Neural cell (in vitro differentiated cells): ENCODE measurements around the gene NLRC5. TPM values are rescaled to one million over a fixed set of nuclear protein-coding genes. Genes with fewer than 3 reads are reported as not detected.

ENCODE experiments used
- H2AFZ ChIP-seq: fragments of 200-600, 300-800 bp; sonication (generic), shearing (Covaris generic); 2 replicates; pipeline ENCODE4 v1.6.0; 2014; ENCODE audit warnings: low read depth, mild to moderate bottlenecking, antibody characterized with exemption, low read length, moderate library complexity
- H3F3A ChIP-seq: fragments of 200-600 bp; shearing (Covaris generic); 2 replicates; pipeline ENCODE4 v1.6.1; 2016; ENCODE audit warnings: mild to moderate bottlenecking, moderate library complexity, mixed read lengths, antibody characterized with exemption, low read length; ENCODE audit not compliant: insufficient read depth, poor library complexity, severe bottlenecking
- H3K27ac ChIP-seq: fragments of 200-600, 300-800 bp; sonication (generic), shearing (Covaris generic); 2 replicates; pipeline ENCODE4 v1.5.1; 2014; ENCODE audit warnings: mild to moderate bottlenecking, low read length, moderate library complexity
- H3K27me3 ChIP-seq: fragments of 300-800, 200-600 bp; sonication (generic), shearing (Covaris generic); 2 replicates; pipeline ENCODE4 v1.6.0; 2014; ENCODE audit warnings: mild to moderate bottlenecking, low read depth, low read length, moderate library complexity; ENCODE audit not compliant: insufficient read depth
- H3K36me3 ChIP-seq: fragments of 300-800, 200-600 bp; sonication (generic), shearing (Covaris generic); 2 replicates; pipeline ENCODE4 v1.5.1; 2014; ENCODE audit warnings: mild to moderate bottlenecking, antibody characterized with exemption, low read length, moderate library complexity; ENCODE audit not compliant: insufficient read depth
- H3K4me2 ChIP-seq: fragments of 300-800, 200-600 bp; sonication (generic), shearing (Covaris generic); 2 replicates; pipeline ENCODE4 v1.6.0; 2014; ENCODE audit warnings: mild to moderate bottlenecking, low read length
- H3K4me3 ChIP-seq: fragments of 300-800, 200-600 bp; sonication (generic), shearing (Covaris generic); 2 replicates; pipeline ENCODE4 v1.5.1; 2014; ENCODE audit warnings: mild to moderate bottlenecking, low read length, moderate library complexity
- H3K79me2 ChIP-seq: fragments of 200-600 bp; shearing (Covaris generic); replicated peaks from 2 replicates; pipeline ENCODE4 v1.6.0; 2014; ENCODE audit warnings: mild to moderate bottlenecking, low read length, moderate library complexity; ENCODE audit not compliant: insufficient read depth
- H3K9ac ChIP-seq: fragments of 300-800, 200-600 bp; sonication (generic), shearing (Covaris generic); 2 replicates; pipeline ENCODE4 v1.6.1; 2016; ENCODE audit warnings: mild to moderate bottlenecking, low read length, mixed read lengths
- H3K9me2 ChIP-seq: fragments of 200-600 bp; shearing (Covaris generic); 2 replicates; pipeline ENCODE4 v1.6.1; 2016; ENCODE audit warnings: mild to moderate bottlenecking, low read length, mixed read lengths; ENCODE audit not compliant: insufficient read depth
- H3K9me3 ChIP-seq: fragments of 200-600, 300-800 bp; sonication (generic), shearing (Covaris generic); 2 replicates; pipeline ENCODE4 v1.6.1; 2016; ENCODE audit warnings: mild to moderate bottlenecking, mixed run types, low read length, moderate library complexity, mixed read lengths
- H4K20me1 ChIP-seq: fragments of 200-600 bp; shearing (Covaris generic); 2 replicates; pipeline ENCODE4 v1.6.1; 2016; ENCODE audit warnings: mild to moderate bottlenecking, mixed run types; ENCODE audit not compliant: insufficient read depth
- CTCF ChIP-seq: fragments of 450-650 bp; IDR thresholded peaks from 2 replicates; pipeline ENCODE4 v1.5.1; 2014; ENCODE audit warnings: antibody characterized with exemption, mild to moderate bottlenecking, moderate library complexity; ENCODE audit not compliant: poor library complexity, severe bottlenecking
- EP300 ChIP-seq: fragments of 450-650 bp; conservative IDR thresholded peaks from 2 replicates; pipeline ENCODE4 v1.6.1; 2014; ENCODE audit warnings: antibody characterized with exemption, mild to moderate bottlenecking, moderate library complexity; ENCODE audit not compliant: poor library complexity, severe bottlenecking
- EZH2 ChIP-seq: fragments of 200-600, 300-800 bp; shearing (Covaris generic), sonication (generic); IDR thresholded peaks from 2 replicates; pipeline ENCODE4 v1.6.1; 2014; ENCODE audit warnings: antibody characterized with exemption, low read length, borderline replicate concordance, mild to moderate bottlenecking; ENCODE audit not compliant: insufficient read depth, poor library complexity, severe bottlenecking
- MXI1 ChIP-seq: fragments of 450-650 bp; conservative IDR thresholded peaks from 2 replicates; pipeline ENCODE4 v1.6.1; 2014; ENCODE audit warnings: antibody characterized with exemption, mild to moderate bottlenecking; ENCODE audit not compliant: poor library complexity, severe bottlenecking
- POLR2AphosphoS5 ChIP-seq: IDR thresholded peaks from 2 replicates; pipeline ENCODE4 v1.6.1; 2012
- RAD21 ChIP-seq: fragments of 450-650 bp; conservative IDR thresholded peaks from 2 replicates; pipeline ENCODE4 v1.6.1; 2014; ENCODE audit warnings: antibody characterized with exemption, mild to moderate bottlenecking, moderate library complexity
- REST ChIP-seq: IDR thresholded peaks from 2 replicates; pipeline ENCODE4 v1.6.1; 2012; ENCODE audit warnings: borderline replicate concordance
- SMC3 ChIP-seq: fragments of 450-650 bp; conservative IDR thresholded peaks from 2 replicates; pipeline ENCODE4 v1.6.1; 2014; ENCODE audit warnings: antibody characterized with exemption, mild to moderate bottlenecking, moderate library complexity; ENCODE audit not compliant: poor library complexity
- TAF1 ChIP-seq: IDR thresholded peaks from 2 replicates; pipeline ENCODE4 v1.6.1; 2012; ENCODE audit warnings: low read depth
- polyA plus RNA-seq: library from polyadenylated mRNA; depleted of rRNA; stranded (reverse); fragments of >200 nt; gene quantifications from 2 replicates; pipeline ENCODE4 v1.2.3, GENCODE V29; 2014

NLRC5 gene
- polyA plus RNA-seq, 1 donor from 2014 or later = not detected

DNA sequence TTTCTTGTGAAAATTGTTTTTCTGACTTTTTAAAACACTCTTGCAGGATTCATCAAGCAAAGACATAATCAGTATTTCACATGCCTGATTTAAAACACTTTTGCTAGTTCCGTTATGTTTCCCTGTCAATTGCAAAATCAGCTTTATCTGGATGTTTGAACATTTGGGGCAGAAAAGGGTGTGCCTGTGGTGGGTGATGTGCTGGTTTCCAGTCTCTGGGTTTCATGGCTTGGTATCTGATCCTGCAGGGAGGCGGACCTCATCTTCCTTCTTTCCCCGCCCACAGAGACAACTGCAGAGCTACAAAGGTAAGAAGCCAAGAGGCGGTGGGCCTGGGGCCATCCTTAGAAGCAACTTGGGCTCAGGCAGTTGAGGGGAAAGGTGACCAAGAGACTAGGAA, 41.8 kb downstream of the NLRC5 start:
- no peak overlapping the region for H3K4me2 ChIP-seq
- H3K27me3 ChIP-seq = no peaks in the 10 kb centered on the region
- H2AFZ ChIP-seq = no peak overlapping the region
- no peak overlapping the region for H3K27ac ChIP-seq
- H4K20me1 ChIP-seq = no peaks in the 10 kb centered on the region
- no peaks in the 10 kb centered on the region for H3K9me2 ChIP-seq
- H3K4me3 ChIP-seq = no peak overlapping the region
- H3F3A ChIP-seq = no peaks in the 10 kb centered on the region
- no peak for TF ChIP-seq CTCF
- TF ChIP-seq TAF1 = no peak
- TF ChIP-seq REST = no peak
- no peak for TF ChIP-seq EZH2
- TF ChIP-seq MXI1 = no peak
- TF ChIP-seq RAD21 = no peak
- no peak for TF ChIP-seq POLR2AphosphoS5
- no peak for TF ChIP-seq SMC3
- TF ChIP-seq EP300 = no peak
- H3K9me3 ChIP-seq = no peaks in the 10 kb centered on the region
- H3K9ac ChIP-seq = no peak overlapping the region
- H3K79me2 ChIP-seq = no peaks in the 10 kb centered on the region
- no peaks in the 10 kb centered on the region for H3K36me3 ChIP-seq

DNA sequence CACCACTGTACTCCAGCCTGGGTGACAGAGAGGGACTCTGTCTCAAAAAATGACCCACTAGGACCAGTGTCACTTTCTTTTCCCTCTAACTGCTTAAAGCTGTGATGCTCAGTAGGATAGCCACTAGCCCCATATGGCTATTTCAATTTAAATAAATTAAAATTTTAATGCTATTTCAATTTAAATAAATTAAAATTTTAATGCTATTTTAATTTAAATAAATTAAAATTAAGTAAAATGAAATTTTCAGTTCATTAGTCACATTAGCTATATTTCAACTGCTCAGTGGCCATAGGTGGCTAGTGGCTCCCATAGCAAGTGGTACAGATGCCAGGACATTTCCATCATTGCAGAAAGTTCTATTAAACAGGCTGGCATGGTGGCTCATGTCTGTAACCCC, 43.0 kb downstream of the NLRC5 start:
- Histone ChIP-seq H3K27me3 (no peaks in the 10 kb centered on the region), H2AFZ (no peak overlapping the region), H4K20me1 (no peaks in the 10 kb centered on the region), H3K9me3 (no peaks in the 10 kb centered on the region), H3K36me3 (no peaks in the 10 kb centered on the region), H3K27ac (no peak overlapping the region), H3K79me2 (no peaks in the 10 kb centered on the region), H3K9me2 (no peaks in the 10 kb centered on the region), H3K4me2 (no peak overlapping the region), H3K4me3 (no peak overlapping the region), H3K9ac (no peak overlapping the region), H3F3A (no peaks in the 10 kb centered on the region)
- TF ChIP-seq CTCF (no peak), RAD21 (no peak), TAF1 (no peak), REST (no peak), EP300 (no peak), SMC3 (no peak), MXI1 (no peak), EZH2 (no peak), POLR2AphosphoS5 (no peak)
